PC-9 (cell line): ENCODE measurements around the gene COX4I1. TPM values are rescaled to one million over a fixed set of nuclear protein-coding genes. Genes with fewer than 3 reads are reported as not detected.

Source experiments
- BruUV-seq: library from RNA; stranded (reverse); fragments of 400-500 nt; replicated peaks from 2 replicates; lab custom pipeline; 2021; lab: Mats Ljungman, UMichigan
- CTCF ChIA-PET: fragments of 300-600 bp; sonication (Branson Sonifier 250); formaldehyde crosslinking; loops from one replicate; lab custom pipeline; 2022; ENCODE audit warnings: antibody characterized with exemption; lab: Charles Lee
- POLR2A ChIA-PET: fragments of 300-600 bp; sonication (Branson Sonifier 250); formaldehyde crosslinking; loops from one replicate; lab custom pipeline; 2022; ENCODE audit warnings: antibody characterized with exemption; ENCODE audit not compliant: unreplicated experiment; lab: Charles Lee
- DNase-seq, 2 experiments: peaks; one replicate each; pipeline versions ENCODE4 v3.0.0 to v3.0.0-alpha.2; 2015 to 2022; ENCODE audit warnings: mixed read lengths in 1 of 2
- H2AFZ ChIP-seq: fragments of 200-600 bp; sonication (generic); 2 replicates; pipeline ENCODE4 v1.8.1; 2017; ENCODE audit warnings: antibody characterized with exemption
- H3F3A ChIP-seq: fragments of 200-600 bp; sonication (generic); 2 replicates; pipeline ENCODE4 v1.8.1; 2017; ENCODE audit warnings: antibody characterized with exemption, mild to moderate bottlenecking, low read depth; ENCODE audit not compliant: insufficient read depth
- H3K27ac ChIP-seq: fragments of 200-600 bp; sonication (generic); 2 replicates; pipeline ENCODE4 v1.6.1; 2016; ENCODE audit warnings: mixed run types
- H3K27me3 ChIP-seq: fragments of 200-600 bp; sonication (generic); 2 replicates; pipeline ENCODE4 v1.6.1; 2016; ENCODE audit warnings: low read depth, mixed run types; ENCODE audit not compliant: insufficient read depth
- H3K36me3 ChIP-seq: fragments of 200-600 bp; sonication (generic); 2 replicates; pipeline ENCODE4 v1.6.1; 2016; ENCODE audit warnings: low read depth, mixed run types
- H3K4me1 ChIP-seq: fragments of 200-600 bp; sonication (generic); replicated peaks from 2 replicates; pipeline ENCODE4 v1.6.1; 2016; ENCODE audit warnings: mixed run types; ENCODE audit not compliant: insufficient read depth
- H3K4me2 ChIP-seq: fragments of 200-600 bp; sonication (generic); 2 replicates; pipeline ENCODE4 v1.6.1; 2017; ENCODE audit warnings: mixed run types
- H3K4me3 ChIP-seq: fragments of 200-600 bp; sonication (generic); 2 replicates; pipeline ENCODE4 v1.6.1; 2016; ENCODE audit warnings: mixed run types
- H3K79me2 ChIP-seq: fragments of 200-600 bp; sonication (generic); 2 replicates; pipeline ENCODE4 v1.6.1; 2017; ENCODE audit warnings: low read depth, mixed run types
- H3K9me2 ChIP-seq: fragments of 200-600 bp; sonication (generic); 2 replicates; pipeline ENCODE4 v1.8.1; 2017; ENCODE audit warnings: mild to moderate bottlenecking; ENCODE audit not compliant: insufficient read depth
- H3K9me3 ChIP-seq: fragments of 200-600 bp; sonication (generic); 2 replicates; pipeline ENCODE4 v1.8.1; 2016; ENCODE audit warnings: low read depth; ENCODE audit not compliant: insufficient read depth
- H4K20me1 ChIP-seq: fragments of 200-600 bp; sonication (generic); 2 replicates; pipeline ENCODE4 v1.8.1; 2017; ENCODE audit not compliant: insufficient read depth
- CTCF ChIP-seq: fragments of 200-600 bp; sonication (generic); conservative IDR thresholded peaks from 2 replicates; pipeline ENCODE4 v1.6.1; 2017; ENCODE audit warnings: mixed run types, antibody characterized with exemption, mild to moderate bottlenecking, moderate library complexity
- EZH2 ChIP-seq: fragments of 200-600 bp; sonication (generic); IDR thresholded peaks from 2 replicates; pipeline ENCODE4 v1.8.0; 2017; ENCODE audit warnings: antibody characterized with exemption, low read depth
- intact Hi-C: fragments of 100-400 bp; cut with micrococcal nuclease; formaldehyde crosslinking; loops from one replicate; pipeline ENCODE4 v1.10.0; 2022; ENCODE audit not compliant: unreplicated experiment
- total RNA-seq: library from RNA; stranded (reverse); gene quantifications from 2 replicates; pipeline ENCODE4 v1.2.3, GENCODE V29; 2021

COX4I1 gene
- total RNA-seq, 1 experiment from 2014 or later: 468 TPM

- POLR2A ChIA-PET: no interaction called here
- CTCF ChIA-PET: no interaction called here
Observed at GRCh38 chr16:85853547-85854545, 54.4 kb downstream of the COX4I1 start.

GRCh38 chr16:85854935-85855334 lies 55.4 kb downstream of the COX4I1 start:
- no TSS peak for BruUV-seq
- H4K20me1 ChIP-seq: no peaks in the 10 kb centered on the region
- ChIA-PET CTCF (no interaction called here), POLR2A (no interaction called here)
- no peaks in the 10 kb centered on the region for H3K79me2 ChIP-seq
- H3K36me3 ChIP-seq: no peaks in the 10 kb centered on the region
- no peak for TF ChIP-seq CTCF
- no peak for TF ChIP-seq EZH2
- no peak overlapping the region for H3K4me2 ChIP-seq
- peaks cover 98% of the 10 kb centered on the region for H3K27me3 ChIP-seq
- no peak for DNase-seq
- H3K9me2 ChIP-seq: no peaks in the 10 kb centered on the region
- intact Hi-C loops: no loop called here
- H3F3A ChIP-seq: no peaks in the 10 kb centered on the region
- no peak overlapping the region for H3K27ac ChIP-seq
- no peak overlapping the region for H3K4me3 ChIP-seq
- no peaks in the 10 kb centered on the region for H3K9me3 ChIP-seq
- H2AFZ ChIP-seq: no peak overlapping the region
- H3K4me1 ChIP-seq: no peaks in the 10 kb centered on the region

More at GRCh38 chr16:85853547-85854545, 54.4 kb downstream of the COX4I1 start:
- no peaks in the 10 kb centered on the region for H4K20me1 ChIP-seq
- intact Hi-C loops: no loop called here
- H3K36me3 ChIP-seq: no peaks in the 10 kb centered on the region
- no TSS peak for BruUV-seq
- TF ChIP-seq EZH2 (no peak), CTCF (no peak)
- no peaks in the 10 kb centered on the region for H3K9me3 ChIP-seq
- no peaks in the 10 kb centered on the region for H3F3A ChIP-seq
- no peak overlapping the region for H3K27ac ChIP-seq
- H3K79me2 ChIP-seq: no peaks in the 10 kb centered on the region
- no peaks in the 10 kb centered on the region for H3K9me2 ChIP-seq
- no peak overlapping the region for H2AFZ ChIP-seq
- no peak overlapping the region for H3K4me3 ChIP-seq
- H3K4me1 ChIP-seq: no peaks in the 10 kb centered on the region
- peaks cover 98% of the 10 kb centered on the region for H3K27me3 ChIP-seq
- DNase-seq: no peak
- H3K4me2 ChIP-seq: no peak overlapping the region

GRCh38 chr16:85856079-85856478 lies 56.6 kb downstream of the COX4I1 start:
- no peaks in the 10 kb centered on the region for H3K36me3 ChIP-seq
- CTCF ChIA-PET: no interaction called here
- TF ChIP-seq CTCF: no peak
- no peak for TF ChIP-seq EZH2

More at GRCh38 chr16:85856079-85856478, 56.6 kb downstream of the COX4I1 start:
- no peak overlapping the region for H3K27ac ChIP-seq
- H3K9me2 ChIP-seq: no peaks in the 10 kb centered on the region
- peaks cover 98% of the 10 kb centered on the region for H3K27me3 ChIP-seq
- POLR2A ChIA-PET: no interaction called here
- DNase-seq: no peak
- intact Hi-C loops: no loop called here
- H3K4me3 ChIP-seq: no peak overlapping the region
- no peaks in the 10 kb centered on the region for H3F3A ChIP-seq
- H4K20me1 ChIP-seq: no peaks in the 10 kb centered on the region
- H3K79me2 ChIP-seq: no peaks in the 10 kb centered on the region
- H2AFZ ChIP-seq: no peak overlapping the region
- no peaks in the 10 kb centered on the region for H3K4me1 ChIP-seq
- no peak overlapping the region for H3K4me2 ChIP-seq
- no TSS peak for BruUV-seq
- H3K9me3 ChIP-seq: no peaks in the 10 kb centered on the region
